CD4-positive, alpha-beta T cell treated with Interleukin-4 for 4 hours (primary cell): ENCODE data around the gene ZPLD1.

ENCODE experiments used
- DNase-seq: peaks from one replicate; pipeline ENCODE4 v3.0.0-alpha.2; 2020

Gene ZPLD1

DNA sequence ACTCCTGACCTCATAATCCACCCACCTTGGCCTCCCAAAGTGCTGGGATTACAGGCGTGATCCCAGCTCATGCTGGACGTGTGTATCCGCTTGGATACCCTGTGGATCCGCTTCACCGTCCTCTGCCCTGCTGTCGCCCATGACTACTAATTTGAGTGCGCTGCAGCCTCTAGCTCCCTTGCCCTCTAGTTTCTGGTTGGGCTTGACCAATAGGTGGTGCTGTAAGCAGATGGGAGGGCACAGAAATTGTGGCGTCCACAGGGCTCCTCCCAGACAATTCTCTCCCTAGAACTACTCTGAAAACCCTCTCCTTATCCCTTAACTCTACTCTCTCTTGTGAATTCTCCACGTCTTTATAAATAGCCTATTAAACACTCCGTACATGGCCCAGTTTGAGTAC is 36.2 kb downstream of the ZPLD1 start:
- no peak for DNase-seq

DNA sequence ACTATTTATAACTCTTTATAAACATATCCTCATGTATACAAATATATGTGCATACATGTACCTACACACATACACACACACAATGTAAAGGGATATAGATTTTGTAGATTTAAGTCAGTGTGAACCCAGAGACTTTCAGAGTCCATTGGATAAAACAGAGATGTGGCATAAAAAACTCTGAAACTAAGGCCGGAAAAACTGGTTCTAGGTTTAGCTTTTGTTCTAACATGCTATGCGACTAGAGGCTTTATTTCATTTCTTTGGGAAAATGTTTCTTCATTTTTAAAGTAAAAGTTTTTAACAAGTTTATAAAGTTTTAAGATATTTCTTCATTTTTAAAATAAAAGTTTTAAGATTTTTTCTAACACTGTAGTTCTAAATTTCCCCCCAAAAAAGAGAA is 36.7 kb downstream of the ZPLD1 start:
- no peak for DNase-seq

DNA sequence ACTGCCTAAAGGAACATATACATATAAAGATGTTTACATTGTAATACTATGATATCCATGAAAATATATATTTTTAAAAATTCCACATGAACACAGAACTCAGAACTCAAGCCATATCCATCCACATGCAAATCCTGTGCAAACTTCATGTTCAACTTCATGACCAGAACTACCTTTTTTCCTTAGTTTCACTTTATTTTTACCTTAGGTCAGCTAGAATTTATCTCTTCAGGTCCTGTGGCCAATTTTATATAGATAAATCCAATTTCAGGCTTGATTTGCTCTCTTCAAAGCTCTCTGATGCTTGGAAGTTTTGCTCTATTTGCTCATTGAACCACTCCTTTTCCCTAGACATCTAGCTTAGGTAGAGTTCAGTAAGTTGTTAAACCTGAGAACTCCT is 38.8 kb downstream of the ZPLD1 start:
- DNase-seq, result no peak

DNA sequence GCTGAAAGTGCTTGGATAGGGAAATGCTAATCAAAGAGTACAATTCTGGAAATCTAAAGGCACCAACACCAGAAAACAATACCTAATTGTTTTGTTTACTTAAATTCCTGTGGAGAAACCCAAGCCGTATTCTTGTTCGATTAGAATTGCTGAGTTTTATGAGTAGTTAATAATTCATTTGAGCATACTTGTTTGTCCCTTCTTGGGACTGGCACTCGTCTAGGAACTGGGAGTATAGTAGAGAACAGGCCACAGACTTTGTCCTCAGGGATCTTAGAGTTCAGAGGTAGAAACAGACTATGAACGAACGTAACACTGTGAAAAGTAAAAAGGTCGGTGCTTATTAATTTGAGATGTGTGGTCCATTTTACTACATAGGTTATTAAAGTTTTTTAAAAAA is 39.4 kb downstream of the ZPLD1 start:
- DNase-seq, result no peak

DNA sequence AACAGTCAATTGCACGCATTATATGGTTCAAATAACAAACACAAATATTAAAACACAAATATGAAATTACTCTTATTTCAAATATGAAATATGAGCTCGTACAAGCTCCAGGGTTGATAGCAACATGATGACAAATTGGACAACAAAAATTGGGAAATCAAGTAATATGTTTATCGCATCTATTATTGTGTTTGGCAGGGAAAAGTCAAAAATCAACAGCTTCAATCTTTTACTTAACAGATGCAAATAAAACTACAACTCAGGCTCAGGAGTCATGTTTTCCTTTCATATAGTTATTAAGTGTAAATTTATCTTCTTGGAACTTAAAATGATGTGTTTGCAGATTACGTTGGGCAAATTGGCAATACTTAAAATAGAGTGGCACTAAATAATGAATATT is 41.4 kb downstream of the ZPLD1 start:
- no peak for DNase-seq

DNA sequence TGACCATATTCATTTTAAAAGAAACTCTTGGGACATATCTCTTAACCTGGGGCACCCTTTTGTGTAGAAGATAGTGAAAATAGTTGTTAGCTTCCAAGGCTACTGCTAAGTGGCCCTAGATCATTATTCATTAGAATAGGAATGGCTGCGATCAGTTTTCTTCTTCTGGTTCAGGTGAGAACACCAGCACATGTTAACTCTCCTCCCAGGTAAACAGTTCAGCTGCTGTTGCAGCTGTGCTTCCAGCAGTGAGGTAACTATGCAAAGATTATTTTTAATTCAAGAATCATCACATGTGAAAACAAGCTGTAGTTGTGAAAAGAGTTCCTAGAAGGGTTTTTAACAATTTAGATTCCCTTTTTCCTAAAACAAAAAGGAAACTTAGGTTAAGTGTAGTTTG is 43.3 kb downstream of the ZPLD1 start:
- no peak for DNase-seq

DNA sequence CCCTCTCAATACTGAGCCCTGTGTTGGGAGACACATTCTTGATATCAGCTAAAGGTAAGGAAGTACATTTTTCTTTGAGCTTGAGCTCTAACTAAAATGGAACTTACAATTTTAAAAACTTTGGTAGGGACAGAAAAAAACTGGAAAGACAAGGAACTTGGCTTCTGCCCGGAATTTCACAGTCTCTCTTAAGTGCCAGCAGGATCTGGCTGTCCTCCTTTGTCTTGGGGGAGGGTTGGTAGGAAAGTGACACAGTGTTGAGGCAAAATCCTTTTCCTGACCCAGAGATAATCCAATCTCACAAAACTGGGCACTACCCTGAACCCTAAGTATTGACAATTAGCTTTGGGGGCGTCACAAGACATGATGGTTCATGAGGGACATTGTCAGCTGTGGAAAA is 45.3 kb downstream of the ZPLD1 start:
- no peak for DNase-seq

DNA sequence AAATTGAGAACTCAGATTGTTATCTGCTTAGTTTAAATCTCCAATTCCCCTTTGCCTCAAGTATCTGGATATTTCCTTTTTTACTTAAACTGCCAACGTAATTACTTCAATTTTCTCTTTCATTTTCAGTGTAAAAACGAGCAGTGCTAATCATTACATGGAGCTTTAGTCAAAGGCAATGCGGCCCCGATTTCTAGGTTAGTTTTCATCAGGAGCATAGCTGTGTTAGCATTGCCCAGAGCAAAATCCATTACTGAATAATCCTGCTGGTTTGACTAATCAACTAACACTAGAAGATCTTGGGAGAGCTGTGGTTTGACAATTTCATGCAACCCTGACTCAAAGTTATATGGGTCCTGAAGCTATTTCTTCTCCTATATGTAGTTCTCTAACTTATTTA is 46.2 kb downstream of the ZPLD1 start:
- no peak for DNase-seq

DNA sequence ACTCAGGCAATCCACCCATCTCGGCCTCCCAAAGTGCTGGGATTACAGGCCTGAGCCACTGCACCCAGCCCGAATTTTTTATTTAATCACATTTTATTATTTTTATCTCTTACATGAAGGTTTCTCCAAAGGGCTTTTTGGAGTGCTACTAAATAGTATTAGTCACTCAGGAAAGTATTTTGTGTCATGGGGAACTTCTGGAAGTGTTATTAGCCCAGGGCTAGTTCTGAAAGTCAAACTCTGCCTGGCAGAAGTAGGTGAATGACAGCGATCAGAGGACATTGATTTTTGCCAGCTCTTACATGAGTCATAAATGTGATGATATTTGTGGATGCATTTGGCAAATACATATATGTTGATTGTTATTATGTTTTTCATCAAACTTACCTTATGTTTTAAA is 48.7 kb downstream of the ZPLD1 start:
- no peak for DNase-seq

DNA sequence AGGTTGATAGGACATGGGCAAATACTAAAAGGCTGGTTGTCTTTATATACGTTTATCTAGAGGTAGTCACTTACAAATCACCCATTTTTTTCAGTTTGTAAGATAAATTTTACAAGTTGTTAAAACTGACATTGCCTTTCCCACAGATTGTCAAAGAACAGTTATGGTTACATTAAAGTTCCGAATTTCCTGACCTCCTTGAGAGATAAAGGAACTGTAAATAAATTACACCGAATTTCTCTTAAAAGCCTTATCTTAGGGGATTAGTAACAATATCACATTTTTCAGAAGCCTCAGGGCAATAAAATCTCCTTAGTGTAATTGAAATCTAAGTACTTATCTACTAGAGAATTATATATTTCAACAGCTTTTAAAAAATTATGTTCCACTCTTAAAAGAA is 49.5 kb downstream of the ZPLD1 start:
- no peak for DNase-seq

DNA sequence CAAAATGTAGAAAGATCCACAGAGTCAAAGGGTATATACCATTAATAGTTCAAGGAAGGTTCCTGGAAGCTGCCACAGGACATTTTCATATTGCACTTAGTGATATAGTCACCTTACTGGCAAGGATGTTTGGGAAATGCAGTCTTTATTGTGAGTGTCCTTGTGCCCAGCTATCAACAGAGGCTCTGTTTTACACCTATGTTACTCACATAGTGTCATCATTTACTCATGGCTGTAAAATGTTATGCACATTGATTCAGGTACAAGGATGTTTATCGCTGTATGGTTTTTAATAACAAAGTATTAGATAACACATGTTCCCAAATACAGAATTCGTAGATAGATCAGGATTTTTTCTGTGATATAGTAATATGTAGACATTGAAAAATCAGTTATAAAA is 50.9 kb downstream of the ZPLD1 start:
- no peak for DNase-seq

DNA sequence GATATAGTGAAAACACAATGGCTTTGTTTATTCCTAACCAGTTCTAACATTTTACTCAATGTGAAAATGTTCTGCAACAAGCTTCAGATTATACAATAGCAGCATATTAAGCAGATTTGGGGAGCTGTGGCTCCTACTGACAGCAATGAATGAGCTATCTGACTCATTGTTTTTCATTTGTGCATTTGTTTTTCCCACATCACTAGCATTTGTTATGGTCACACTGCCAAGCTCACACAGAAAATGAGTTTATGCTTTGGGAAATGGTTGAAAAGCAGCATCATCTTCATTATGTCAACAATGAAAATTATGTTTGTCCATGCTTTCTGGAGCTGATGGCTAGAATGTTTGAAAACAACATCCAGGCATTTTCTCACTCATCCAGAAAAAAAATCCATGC is 53.5 kb downstream of the ZPLD1 start:
- DNase-seq, result no peak

DNA sequence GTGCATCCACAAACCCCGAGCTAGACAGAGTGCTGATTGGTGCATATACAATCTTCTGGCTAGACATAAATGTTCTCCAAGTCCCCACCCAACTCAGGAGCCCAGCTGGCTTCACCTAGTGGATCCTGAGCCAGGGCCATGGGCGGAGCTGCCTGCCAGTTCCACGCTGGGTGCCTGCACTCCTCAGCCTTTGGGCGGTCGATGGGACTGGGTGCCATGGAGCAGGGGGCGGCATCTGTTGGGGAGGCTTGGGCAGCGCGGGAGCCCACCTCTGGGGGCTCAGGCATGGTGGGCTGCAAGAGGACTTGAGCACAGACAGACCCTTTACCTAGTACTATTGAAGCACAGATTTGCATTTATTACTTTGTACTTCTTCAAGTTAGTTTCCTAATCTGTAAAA is 57.5 kb downstream of the ZPLD1 start:
- DNase-seq, result no peak

DNA sequence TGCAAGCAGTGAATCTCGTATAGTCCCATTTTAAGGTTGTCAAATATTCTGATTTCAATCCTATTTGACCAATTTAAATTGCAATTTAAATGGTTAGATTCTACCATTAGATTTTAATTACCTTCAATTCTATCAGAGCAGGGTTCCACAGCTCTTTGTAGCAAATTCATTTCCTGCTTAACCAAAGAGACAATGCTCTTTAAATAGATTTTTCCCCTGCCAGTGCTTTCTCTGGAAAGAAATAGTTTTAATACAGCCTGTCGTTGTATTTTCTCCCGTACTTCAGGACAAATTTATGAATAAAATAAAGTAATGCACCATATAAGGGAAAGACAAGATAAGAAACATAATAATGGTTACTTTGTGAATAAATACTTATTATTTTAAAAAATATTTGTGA is 62.8 kb downstream of the ZPLD1 start:
- no peak for DNase-seq

DNA sequence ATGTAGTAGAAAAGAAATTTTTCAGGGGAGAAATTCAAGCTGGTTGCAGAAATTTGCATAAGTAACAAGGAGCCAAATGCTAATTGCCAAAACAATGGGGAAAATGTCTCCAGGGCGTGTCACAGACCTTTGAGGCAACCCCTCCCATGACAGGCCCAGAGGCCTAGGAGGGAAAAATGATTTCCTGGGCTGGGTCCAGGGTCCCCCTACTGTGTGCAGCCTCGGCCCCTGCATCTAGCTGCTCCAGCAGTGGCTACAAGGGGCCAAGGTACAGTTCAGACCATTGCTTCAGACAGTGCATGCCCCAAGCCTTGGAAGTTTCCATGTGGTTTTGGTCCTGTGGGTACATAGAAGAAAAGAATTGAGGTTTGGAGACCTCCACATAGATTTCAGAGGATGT is 70.7 kb downstream of the ZPLD1 start:
- no peak for DNase-seq

DNA sequence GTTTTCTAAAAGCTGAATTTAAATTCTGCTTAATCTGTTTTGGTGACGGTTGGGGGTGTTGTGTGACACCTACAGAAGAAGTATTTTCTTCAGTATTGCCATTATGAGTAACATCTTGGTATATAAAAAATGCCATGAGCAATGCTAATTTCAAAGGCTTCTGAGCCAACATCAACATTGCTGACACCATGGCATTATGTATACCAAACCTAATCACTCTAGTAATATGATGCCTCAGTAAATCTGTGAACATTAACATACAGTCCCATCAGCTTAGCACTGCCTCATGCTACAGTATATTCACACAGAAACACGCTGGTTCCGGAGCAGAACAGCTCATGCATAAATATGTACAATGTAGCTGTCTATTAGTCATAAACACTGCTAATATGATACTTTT is 75.8 kb downstream of the ZPLD1 start:
- DNase-seq, result no peak

DNA sequence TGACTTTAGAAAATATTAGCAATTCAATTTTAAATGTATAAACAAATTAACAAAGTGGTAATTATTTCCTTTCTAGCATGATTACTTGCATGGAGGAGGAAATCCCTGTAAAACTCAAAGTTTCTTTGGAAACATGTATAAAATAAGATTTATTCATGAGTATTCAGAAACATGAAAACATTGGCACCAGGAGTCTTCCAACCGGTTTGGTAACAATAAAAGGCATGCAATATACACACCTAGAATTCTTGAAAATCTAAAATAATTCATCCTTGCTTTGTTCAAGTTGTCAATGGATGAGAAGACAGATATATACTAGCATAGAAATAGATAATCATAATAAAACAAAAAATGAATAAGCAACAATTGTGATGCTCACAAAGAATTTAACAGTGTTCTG is 76.4 kb downstream of the ZPLD1 start:
- DNase-seq, result no peak

DNA sequence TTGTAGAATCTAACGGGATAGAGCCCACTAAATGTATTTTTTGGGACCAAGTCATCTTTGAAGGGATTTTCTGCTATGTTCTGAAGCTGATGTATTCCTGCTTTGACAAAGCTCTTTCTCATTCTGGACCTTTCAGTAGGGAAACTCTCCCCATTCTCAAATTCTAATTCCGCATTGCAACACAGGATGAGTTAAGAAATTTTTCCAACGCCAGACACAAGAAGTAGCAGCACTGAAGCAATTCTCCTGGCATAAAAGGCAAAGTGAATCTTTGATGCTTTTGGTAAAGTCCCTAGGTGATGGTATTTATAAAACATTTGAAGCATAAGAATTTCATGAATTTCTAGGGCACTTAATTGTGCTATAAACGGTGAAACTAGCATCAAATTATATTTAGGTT is 76.8 kb downstream of the ZPLD1 start:
- DNase-seq, result no peak

DNA sequence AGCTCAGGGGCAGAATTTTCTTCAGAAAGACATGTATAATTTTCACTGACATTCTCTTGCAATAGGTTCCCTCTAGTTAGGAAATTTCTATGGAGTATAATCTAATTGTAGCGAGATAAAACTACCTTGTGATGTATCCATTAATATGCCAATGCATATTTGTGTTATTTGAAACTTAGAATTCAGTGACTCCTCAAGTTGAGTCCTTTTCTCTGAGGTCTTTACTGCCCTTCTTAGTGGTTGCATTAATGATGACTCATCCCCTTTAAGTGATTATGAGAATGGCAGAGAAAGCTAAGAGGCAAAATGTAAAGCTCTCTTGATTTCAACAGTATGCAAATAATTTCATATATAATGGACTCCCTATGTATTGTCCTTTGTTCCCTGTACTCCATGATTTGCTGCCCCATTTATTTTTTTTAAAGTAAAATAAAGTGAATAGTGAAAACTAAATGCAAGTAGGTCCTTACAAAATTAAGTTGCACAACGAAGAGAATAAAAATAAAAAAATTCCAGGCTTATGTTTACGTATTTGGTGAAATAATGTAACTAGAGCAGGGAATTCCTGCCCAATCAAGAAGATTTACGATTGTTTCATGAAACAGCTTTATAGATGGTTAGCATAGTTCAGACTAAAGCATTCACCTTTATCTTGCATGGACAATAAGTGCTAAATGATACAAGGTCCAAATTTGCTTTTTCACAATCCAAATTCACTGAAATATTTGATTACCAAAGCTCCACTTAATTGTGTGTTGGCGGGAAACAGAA is 78.1 kb downstream of the ZPLD1 start:
- DNase-seq, result no peak

DNA sequence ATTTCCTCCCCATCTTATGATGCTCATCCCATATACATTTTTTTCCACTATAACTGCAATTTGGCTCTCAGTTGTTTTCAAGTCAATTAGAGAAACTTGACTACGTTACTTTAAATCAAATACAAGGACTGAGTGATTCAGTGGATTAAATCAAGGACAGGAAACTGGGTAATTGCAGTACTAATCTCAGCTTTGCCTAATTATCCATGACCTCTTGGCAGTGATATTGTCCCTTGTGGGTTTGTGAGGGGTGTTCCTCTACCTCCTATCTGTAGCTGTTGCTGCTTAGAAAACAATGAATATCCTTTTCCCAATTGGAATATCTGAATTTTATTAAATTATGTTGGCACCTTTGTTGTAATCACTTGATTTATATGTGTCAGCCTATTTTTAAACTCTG is 79.4 kb downstream of the ZPLD1 start:
- no peak for DNase-seq

DNA sequence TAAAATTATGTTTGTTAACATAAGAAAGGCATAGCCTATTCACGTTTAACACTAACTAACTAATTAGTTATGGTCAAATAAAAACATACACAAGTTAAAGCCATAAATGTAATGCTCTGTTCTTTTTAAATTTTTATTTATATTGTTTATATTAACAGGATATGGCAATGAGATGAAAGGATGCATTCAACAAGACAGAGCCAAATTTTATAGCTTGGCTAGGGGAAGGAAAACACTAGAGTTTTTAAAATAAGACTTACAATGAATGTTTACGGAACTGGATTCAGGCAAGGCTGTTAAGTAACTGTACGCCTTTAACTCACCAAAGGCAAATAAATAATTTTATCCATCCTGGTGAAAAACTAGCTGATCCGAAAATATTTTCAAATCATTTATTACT is 86.4 kb downstream of the ZPLD1 start:
- no peak for DNase-seq

DNA sequence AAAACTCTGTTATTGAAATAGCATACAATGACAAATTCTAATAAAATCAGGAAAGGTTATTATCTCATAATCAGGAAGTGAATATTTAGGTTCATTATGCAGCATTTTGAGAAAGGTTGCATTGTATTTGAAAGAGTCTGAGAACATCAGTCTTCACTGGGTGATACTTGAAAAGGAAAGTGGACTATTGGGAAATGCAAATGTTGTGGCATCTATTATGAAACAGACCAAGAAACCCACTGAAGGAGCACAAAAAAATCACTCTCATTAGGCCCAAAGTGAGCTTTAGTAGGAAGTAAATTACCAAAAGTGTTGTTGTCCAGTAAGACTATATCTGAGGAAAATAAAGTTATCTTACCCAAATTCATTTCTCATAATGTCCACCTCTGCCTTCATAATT is 90.8 kb downstream of the ZPLD1 start:
- no peak for DNase-seq

DNA sequence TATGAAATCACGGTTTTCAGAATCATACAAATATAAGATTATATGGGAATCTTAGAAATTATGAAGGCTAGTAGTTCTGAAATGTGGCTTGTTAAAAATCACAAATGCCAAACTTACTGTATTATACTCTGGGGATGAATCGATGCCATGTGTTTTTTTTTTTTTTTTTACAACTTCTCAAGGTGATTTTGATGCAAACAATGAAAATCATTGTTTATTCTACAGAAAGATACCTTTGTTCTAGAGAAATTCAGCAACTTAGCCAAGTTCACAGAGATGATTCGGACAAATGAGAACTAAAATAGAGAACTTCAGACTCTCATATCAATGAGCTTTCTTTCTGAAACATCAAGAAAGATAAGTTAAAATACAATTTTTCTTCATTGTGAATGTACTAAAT is 92.0 kb downstream of the ZPLD1 start:
- DNase-seq, result no peak

DNA sequence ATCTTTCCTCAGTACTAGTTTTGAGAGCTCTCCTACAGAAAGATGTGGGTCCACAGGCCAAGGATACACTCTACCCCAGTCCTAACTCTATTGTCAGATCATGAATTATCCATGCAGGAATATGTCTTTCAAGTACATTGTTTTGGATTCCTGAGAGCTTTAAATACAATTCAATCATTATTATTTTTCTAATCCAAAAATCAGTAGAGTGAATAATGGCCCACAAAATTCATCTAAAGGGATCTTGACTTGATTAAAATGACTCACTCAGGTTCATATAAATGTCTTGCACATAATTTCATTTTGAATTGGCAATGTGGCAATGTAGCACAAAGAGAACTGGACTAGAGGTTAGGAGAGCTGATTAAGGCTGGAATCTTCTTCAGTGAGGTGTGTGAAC is 93.9 kb downstream of the ZPLD1 start:
- DNase-seq, result no peak
